Hepatocyte (in vitro differentiated cells): ENCODE data around the gene DIPK1A. TPM values are rescaled to one million over a fixed set of nuclear protein-coding genes. Genes with fewer than 3 reads are reported as not detected.

Experiments used
- DNase-seq: peaks from one replicate; pipeline ENCODE4 v3.0.0-alpha.2; 2016; ENCODE audit warnings: low spot score
- H2AFZ ChIP-seq: fragments of 200-600 bp; sonication (generic); 2 replicates; pipeline ENCODE4 v1.6.0; 2016; ENCODE audit warnings: antibody characterized with exemption, mild to moderate bottlenecking
- H3K27ac ChIP-seq: fragments of 200-600 bp; sonication (generic); 2 replicates; pipeline ENCODE4 v1.5.1; 2016; ENCODE audit warnings: mild to moderate bottlenecking
- H3K27me3 ChIP-seq: fragments of 200-600 bp; sonication (generic); 2 replicates; pipeline ENCODE4 v1.6.1; 2016
- H3K36me3 ChIP-seq: fragments of 200-600 bp; sonication (generic); replicated peaks from 2 replicates; pipeline ENCODE4 v1.5.1; 2016; ENCODE audit warnings: low read depth; ENCODE audit not compliant: insufficient read depth
- H3K4me1 ChIP-seq: fragments of 200-600 bp; sonication (generic); 2 replicates; pipeline ENCODE4 v1.5.1; 2016; ENCODE audit warnings: mild to moderate bottlenecking, moderate library complexity; ENCODE audit not compliant: insufficient read depth
- H3K4me2 ChIP-seq: fragments of 200-600 bp; sonication (generic); 2 replicates; pipeline ENCODE4 v1.6.0; 2016
- H3K4me3 ChIP-seq: fragments of 200-600 bp; sonication (generic); 2 replicates; pipeline ENCODE4 v1.5.1; 2016; ENCODE audit warnings: mild to moderate bottlenecking
- H3K79me2 ChIP-seq: fragments of 200-600 bp; sonication (generic); 2 replicates; pipeline ENCODE4 v1.6.0; 2017; ENCODE audit warnings: mild to moderate bottlenecking
- H3K9me2 ChIP-seq: fragments of 200-600 bp; sonication (generic); replicated peaks from 2 replicates; pipeline ENCODE4 v1.6.0; 2017; ENCODE audit warnings: mild to moderate bottlenecking; ENCODE audit not compliant: insufficient read depth
- H3K9me3 ChIP-seq: fragments of 200-600 bp; sonication (generic); 2 replicates; pipeline ENCODE4 v1.5.1; 2016; ENCODE audit warnings: low read depth, mild to moderate bottlenecking
- H4K20me1 ChIP-seq: fragments of 200-600 bp; sonication (generic); 2 replicates; pipeline ENCODE4 v1.6.0; 2016; ENCODE audit warnings: mild to moderate bottlenecking; ENCODE audit not compliant: insufficient read depth, poor library complexity, severe bottlenecking
- CTCF ChIP-seq: fragments of 200-600 bp; sonication (generic); IDR thresholded peaks from 2 replicates; pipeline ENCODE4 v1.5.1; 2016; ENCODE audit warnings: antibody characterized with exemption, mild to moderate bottlenecking; ENCODE audit not compliant: poor library complexity
- EZH2 ChIP-seq: fragments of 200-600 bp; sonication (generic); IDR thresholded peaks from 2 replicates; pipeline ENCODE4 v1.6.1; 2016; ENCODE audit warnings: antibody characterized with exemption, mild to moderate bottlenecking, borderline replicate concordance
- EZH2phosphoT487 ChIP-seq: fragments of 200-600 bp; sonication (generic); IDR thresholded peaks from one replicate; pipeline ENCODE4 v1.6.1; 2018; ENCODE audit warnings: antibody characterized with exemption, mild to moderate bottlenecking, low read depth, moderate library complexity; ENCODE audit not compliant: unreplicated experiment, severe bottlenecking
- WGBS: methylation state at CpG from one replicate; pipeline ENCODE4 v1.1.6; 2016; ENCODE audit warnings: low lambda C conversion rate; ENCODE audit errors: missing lambda C conversion rate; 5-methylcytosine and 5-hydroxymethylcytosine counted together
- polyA plus RNA-seq: library from polyadenylated mRNA; unstranded; fragments of >200 nt; fragmentation: Nextera tagmentation; extraction: Ambion mirVana; gene quantifications from 2 replicates; pipeline ENCODE4 v1.2.1, GENCODE V29; 2016
- total RNA-seq: library from RNA; depleted of rRNA; stranded (reverse); fragments of >200 nt; gene quantifications from 2 replicates; pipeline ENCODE4 v1.2.3, GENCODE V29; 2014

The DIPK1A gene
- total and polyA plus RNA-seq, 2 experiments from 2014 or later = 18.0 to 19.7 TPM

GRCh38 chr1:92848201-92848600 lies 113.1 kb downstream of the DIPK1A start:
- H4K20me1 ChIP-seq = no peaks in the 10 kb centered on the region
- no peaks in the 10 kb centered on the region for H3K9me2 ChIP-seq
- no peak overlapping the region for H3K27ac ChIP-seq
- no peak overlapping the region for H3K4me2 ChIP-seq
- TF ChIP-seq CTCF (no peak), EZH2 (no peak)
- no peaks in the 10 kb centered on the region for H3K9me3 ChIP-seq
- H3K4me3 ChIP-seq = no peak overlapping the region
- no peaks in the 10 kb centered on the region for H3K27me3 ChIP-seq
- no peaks in the 10 kb centered on the region for H3K79me2 ChIP-seq
- no peak overlapping the region for H2AFZ ChIP-seq
- DNase-seq = no peak
- 66% methylated on average over 4 of the region's 4 CpGs for WGBS
- H3K4me1 ChIP-seq = no peaks in the 10 kb centered on the region
- no peaks in the 10 kb centered on the region for H3K36me3 ChIP-seq

GRCh38 chr1:92845908-92846307 lies 115.4 kb downstream of the DIPK1A start:
- Histone ChIP-seq H3K36me3 (no peaks in the 10 kb centered on the region), H4K20me1 (peaks cover 5% of the 10 kb centered on the region), H3K9me3 (no peaks in the 10 kb centered on the region), H3K4me1 (no peaks in the 10 kb centered on the region), H3K4me2 (no peak overlapping the region), H3K9me2 (no peaks in the 10 kb centered on the region), H2AFZ (no peak overlapping the region), H3K79me2 (no peaks in the 10 kb centered on the region), H3K4me3 (no peak overlapping the region), H3K27ac (no peak overlapping the region), H3K27me3 (no peaks in the 10 kb centered on the region)
- TF ChIP-seq EZH2phosphoT487 = no peak
- TF ChIP-seq CTCF = no peak
- TF ChIP-seq EZH2 = no peak
- WGBS = 57% methylated on average over 3 of the region's 3 CpGs
- DNase-seq = no peak

GRCh38 chr1:92844439-92844838 lies 116.8 kb downstream of the DIPK1A start:
- H3K4me2 ChIP-seq = no peak overlapping the region
- no peaks in the 10 kb centered on the region for H3K4me1 ChIP-seq
- no peaks in the 10 kb centered on the region for H3K27me3 ChIP-seq
- H3K36me3 ChIP-seq = peaks cover under 1% of the 10 kb centered on the region
- peaks cover 20% of the 10 kb centered on the region for H4K20me1 ChIP-seq
- H2AFZ ChIP-seq = no peak overlapping the region
- TF ChIP-seq EZH2 (no peak), EZH2phosphoT487 (no peak), CTCF (no peak)
- DNase-seq = no peak
- no peaks in the 10 kb centered on the region for H3K9me2 ChIP-seq
- no peaks in the 10 kb centered on the region for H3K9me3 ChIP-seq
- peaks cover 12% of the 10 kb centered on the region for H3K79me2 ChIP-seq
- H3K27ac ChIP-seq = no peak overlapping the region
- H3K4me3 ChIP-seq = no peak overlapping the region
- 98% methylated on average over 3 of the region's 3 CpGs for WGBS
